Myocyte (in vitro differentiated cells): ENCODE measurements around the gene PHACTR4. TPM values are rescaled to one million over a fixed set of nuclear protein-coding genes. Genes with fewer than 3 reads are reported as not detected.
"Not testable (repeated sequence)": the region's sequence is repeated elsewhere in the genome, so short reads cannot be mapped to it uniquely, and the experiment has no call there.

Experiments used
- DNase-seq: peaks from one replicate; pipeline ENCODE4 v3.0.0-alpha.2; 2012; ENCODE audit warnings: low read depth
- polyA plus RNA-seq: library from polyadenylated mRNA; unstranded; fragments of >200 nt; gene quantifications from one replicate; pipeline ENCODE4 v1.2.1, GENCODE V29; 2012; ENCODE audit warnings: missing spikeins
- total RNA-seq: library from RNA; depleted of rRNA; stranded (reverse); fragments of >200 nt; gene quantifications from 2 replicates; pipeline ENCODE4 v1.2.3, GENCODE V29; 2014

PHACTR4 gene
- total RNA-seq: 13.0 and 13.2 TPM in 2 replicates
- polyA plus RNA-seq: 16.6 TPM

DNA sequence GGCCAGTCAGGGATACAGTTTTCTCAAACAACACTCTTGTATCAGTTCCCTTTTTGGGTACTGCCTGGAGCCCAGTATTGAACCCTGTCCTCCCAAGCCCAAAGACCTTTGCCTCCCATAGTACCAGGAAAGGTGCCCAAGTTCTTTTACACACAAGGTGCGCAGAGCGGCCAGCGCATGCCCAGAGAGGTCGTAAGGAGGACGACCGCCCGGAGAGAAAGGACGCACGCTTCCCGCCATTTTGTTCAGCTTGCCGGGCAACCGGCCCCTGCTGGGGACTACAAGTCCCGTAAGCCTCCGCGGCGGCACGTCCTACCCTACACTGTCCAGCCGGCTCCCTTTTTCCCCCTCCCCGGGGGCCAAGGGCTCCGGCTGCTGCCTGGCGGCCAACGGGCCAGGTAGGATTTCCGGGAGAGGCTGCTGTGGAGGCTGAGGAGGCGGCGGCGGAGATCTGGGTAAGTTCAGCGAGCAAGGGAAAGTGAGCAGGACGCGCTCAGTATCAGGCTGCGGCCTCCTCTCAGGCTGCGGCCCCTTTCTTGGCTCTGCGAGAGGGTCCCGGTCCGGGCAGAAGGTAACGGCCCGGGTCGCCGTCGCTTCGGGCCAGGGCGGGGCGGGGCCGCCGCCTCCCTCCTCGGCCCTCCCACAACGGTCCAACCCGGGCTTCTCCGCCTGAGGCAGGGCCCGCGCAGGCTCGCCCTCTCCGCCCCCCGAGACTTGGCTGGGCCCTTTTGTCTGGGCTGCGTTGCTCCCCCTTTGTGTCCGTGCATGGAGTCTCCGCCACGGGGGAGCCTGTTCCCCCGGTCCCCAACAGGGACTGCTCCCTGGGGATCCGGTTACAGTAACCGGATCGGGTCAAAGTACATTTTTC, at the start of gene PHACTR4:
Gene PHACTR4 (plus strand): TSS at position 370 of the 868 bp plus-strand sequence. CDS start 37,708 bp downstream, outside the sequence.
- DNase-seq: peak; percentile 95

DNA sequence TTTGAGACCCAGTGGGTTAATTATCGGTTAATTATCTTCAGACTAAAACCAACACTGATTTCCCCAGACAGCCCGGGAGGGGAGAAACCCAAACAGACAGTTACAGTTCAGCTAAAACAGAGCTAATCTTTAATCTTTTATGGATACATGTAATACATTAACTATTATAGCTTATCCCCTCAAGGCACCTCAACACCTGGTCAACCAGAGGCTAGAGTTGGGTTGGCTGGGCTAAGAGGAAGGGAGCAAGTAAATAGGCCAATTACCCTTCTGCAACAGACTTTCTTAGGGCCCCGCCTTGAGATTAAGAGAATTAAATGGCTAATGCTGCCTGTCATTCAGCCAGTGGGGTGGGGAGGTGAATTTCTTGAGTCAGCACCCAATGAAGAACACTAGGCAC, 47.3 kb upstream of the PHACTR4 start:
- DNase-seq: no peak

GRCh38 chr1:28323720-28324119, 45.8 kb upstream of the PHACTR4 start:
- no peak for DNase-seq

- DNase-seq: no peak
These were observed 43.0 kb upstream of the PHACTR4 start for GRCh38 chr1:28326515-28326914.

- no peak for DNase-seq
These were observed 42.6 kb upstream of the PHACTR4 start for GRCh38 chr1:28326984-28327383.

- not testable (repeated sequence) for DNase-seq
These were observed 42.1 kb upstream of the PHACTR4 start for GRCh38 chr1:28327431-28327830.

DNA sequence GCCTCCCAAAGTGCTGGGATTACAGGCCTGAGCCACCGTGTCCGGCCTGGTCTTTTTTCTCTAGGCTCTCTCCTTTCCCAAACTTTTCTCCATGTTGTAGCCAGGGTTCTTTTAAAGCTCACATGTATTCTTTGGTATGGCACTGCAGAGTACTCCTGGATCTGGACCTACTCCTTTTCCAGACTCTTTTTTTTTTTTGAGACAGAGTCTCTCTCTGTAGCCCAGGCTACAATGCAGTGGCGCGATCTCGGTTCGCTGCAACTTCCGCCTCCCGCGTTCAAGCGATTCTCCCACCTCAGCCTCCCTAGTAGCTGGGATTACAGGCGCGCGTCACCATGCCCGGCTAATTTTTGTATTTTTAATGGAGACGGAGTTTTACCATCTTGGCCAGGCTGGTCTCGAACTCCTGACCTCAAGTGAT, 41.3 kb upstream of the PHACTR4 start:
- no peak for DNase-seq

DNA sequence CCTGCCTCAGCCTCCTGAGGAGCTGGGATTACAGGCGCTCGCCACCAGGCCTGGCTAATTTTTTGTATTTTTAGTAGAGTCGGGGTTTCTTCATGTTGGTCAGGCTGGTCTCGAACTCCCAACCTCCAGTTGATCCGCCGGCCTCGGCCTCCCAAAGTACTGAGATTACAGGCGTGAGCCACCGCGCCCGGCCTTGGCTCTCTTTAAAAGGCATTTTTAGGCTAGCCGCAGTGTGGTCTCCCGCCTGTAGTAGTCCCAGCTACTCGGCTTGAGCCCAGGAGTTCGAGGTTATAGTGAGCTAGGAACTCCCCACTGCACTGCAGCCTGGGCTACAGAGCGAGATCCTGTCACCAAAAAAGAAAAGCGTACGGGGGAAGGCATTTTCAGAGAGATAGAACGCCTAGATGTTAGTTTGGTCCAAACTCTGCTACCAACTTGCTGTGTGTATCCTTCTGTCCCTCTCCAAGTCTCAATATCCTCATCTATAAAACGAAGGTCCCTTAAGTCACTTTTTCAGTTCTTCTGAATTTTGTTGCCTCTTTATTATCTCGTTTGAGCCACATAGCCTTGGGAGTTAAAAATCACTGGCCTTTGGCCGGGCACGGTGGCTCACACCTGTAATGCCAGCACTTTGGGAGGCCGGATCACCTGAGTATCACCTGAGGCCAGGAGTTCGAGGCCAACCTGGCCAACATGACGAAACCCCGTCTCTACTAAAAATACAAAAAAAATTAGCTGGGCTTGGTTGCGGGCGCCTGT, 40.0 kb upstream of the PHACTR4 start:
- peak; percentile 55 for DNase-seq

- no peak for DNase-seq
These were observed 30.6 kb upstream of the PHACTR4 start for GRCh38 chr1:28338897-28339296.

- DNase-seq: no peak
These were observed 30.0 kb upstream of the PHACTR4 start for GRCh38 chr1:28339551-28339950.

GRCh38 chr1:28340221-28340974, 29.1 kb upstream of the PHACTR4 start:
- DNase-seq: no peak

DNA sequence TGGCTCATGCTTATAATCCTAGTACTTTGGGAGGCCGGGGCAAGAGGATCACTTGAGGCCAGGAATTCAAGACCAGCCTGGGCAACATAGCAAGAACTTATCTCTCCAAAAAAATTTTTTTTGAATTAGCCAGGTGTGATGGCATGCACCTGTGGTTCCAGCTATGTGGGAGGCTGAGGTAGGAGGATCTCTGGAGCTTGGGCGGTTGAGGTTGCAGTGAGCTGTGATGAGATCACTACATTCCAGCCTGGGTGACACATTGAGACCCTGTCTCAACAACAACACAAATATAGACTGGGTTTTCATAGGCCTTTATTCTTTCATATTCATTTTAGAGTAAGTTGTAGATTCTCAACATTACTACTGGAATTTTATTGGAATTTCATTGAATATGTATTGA, 27.9 kb upstream of the PHACTR4 start:
- DNase-seq: no peak

DNA sequence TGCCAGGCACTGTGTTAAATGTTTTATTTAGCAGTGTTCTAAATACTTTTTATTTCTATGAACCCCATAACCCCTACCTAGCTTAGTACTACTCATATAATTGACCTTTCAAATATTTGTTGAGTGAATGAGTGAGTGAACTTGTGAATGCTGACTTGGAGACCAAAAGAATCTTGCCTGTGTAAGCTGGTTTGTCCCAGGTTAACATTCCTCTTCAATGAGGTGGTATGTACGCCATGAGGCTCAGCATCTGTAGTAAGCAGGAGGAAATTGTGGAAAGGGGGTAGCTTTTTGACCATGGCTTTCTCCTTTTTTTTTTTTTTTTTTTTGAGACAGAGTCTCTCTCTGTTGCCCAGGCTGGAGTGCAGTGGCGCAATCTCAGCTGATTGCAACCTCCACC, 26.1 kb upstream of the PHACTR4 start:
- DNase-seq: no peak

DNA sequence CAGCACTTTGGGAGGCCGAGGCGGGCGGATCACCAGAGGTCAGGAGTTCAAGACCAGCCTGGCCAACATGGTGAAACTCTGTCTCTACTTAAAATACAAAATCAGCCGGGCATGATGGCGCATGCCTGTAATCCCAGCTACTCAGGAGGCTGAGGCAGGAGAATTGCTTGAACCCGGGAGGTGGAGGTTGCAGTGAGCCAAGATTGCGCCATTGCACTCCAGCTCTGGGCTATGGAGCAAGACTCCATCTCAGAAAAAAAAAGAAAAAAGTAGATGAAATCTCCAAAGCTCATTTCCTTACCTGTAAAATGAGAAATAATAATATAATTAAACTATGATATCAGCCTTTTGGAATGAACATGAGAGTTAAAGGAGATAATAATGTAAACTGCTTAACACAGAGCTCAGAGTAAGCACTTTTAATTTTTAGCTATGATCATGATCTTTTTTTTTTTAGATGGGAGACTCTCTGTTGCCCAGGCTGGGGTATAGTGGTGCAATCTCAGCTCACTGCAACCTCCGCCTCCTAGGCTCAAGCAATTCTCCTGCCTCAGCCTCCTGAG, 16.2 kb upstream of the PHACTR4 start:
- DNase-seq: not testable (repeated sequence)

DNA sequence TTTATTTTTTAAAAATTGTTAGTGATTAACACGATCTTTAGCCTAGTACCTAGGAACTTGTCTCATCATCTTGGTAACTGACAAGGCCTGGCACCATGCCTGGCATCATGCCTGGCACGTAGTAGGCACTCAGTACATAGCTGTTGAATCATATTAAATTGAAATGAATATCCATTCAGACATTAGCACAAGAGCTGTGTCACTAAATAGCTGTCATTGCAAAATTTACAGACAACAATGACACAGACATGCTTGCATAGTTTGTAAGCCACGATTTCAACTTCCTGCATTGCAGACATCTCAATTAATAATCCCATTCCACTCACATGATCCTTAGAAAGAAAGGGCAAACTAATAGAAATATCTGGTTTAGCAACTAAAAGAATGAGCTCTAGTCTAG, 15.4 kb upstream of the PHACTR4 start:
- DNase-seq: no peak

DNA sequence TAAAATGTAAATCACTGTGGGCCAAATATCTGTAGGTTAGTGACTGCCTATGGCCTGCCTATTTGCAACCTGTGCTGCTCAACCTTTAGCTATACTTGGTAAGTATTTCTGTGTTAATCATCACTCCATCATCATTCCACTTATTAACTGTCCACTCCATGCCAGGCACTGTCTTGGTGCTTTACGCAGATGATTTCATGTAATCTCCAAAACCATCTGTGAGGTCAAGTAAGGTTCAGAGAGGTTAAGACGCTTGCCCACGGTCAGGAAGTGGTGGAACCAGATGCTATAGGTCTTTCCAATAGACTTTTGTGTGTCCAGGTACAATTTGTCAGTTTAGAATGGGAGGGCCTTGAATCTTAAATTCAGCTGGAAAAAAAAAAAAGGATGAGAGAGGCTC, 10.8 kb upstream of the PHACTR4 start:
- no peak for DNase-seq

- DNase-seq: peak; percentile 60
These were observed 9.8 kb upstream of the PHACTR4 start for GRCh38 chr1:28359592-28360239.

GRCh38 chr1:28364888-28365287, 4.7 kb upstream of the PHACTR4 start:
- DNase-seq: no peak

DNA sequence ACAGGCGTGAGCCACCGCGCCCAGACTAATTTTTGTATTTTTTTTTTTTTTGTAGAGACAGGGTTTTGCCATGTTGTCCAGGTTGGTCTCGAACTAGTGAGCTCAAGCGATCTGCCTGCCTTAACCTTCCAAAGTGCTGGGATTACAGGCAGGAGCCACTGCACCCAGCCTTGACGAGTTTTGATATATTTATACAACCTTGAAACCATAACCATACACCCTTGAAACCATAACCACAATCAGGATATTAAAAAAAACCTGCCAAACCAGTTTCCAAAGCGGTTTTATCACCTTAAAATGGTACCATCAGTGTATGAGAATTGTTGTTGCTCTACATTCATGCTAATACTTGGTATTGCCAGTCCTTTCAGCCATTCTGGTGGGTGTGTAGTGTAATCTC, 3.7 kb upstream of the PHACTR4 start:
- DNase-seq: no peak

GRCh38 chr1:28368608-28369007, 932 bp upstream of the PHACTR4 start:
- DNase-seq: not testable (repeated sequence)
